Measurements from ENCODE around the gene TMPRSS2. TPM values are rescaled to one million over a fixed set of nuclear protein-coding genes. Genes with fewer than 3 reads are reported as not detected.

The TMPRSS2 gene
- total RNA-seq, 1 experiment from 2014 or later = 1.1 TPM

DNA sequence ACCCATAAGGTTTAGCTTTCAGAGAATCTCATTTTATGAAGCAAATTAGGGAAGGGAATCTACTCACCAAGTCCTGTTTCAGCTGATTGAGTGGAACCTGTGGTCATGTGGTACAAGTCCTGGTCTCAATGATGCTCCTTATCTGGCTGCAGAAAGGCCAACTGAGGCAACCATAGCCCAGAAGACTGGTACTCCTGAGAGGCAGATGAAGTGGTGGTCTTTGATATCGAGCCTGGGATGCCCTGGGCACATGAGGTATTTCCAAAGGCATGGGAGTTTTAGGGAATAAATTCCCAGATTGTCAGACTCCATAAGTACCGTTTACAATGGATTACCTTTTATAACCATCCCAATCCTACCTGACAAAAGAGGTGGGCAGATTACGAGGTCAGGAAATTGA lies 78.7 kb downstream of the TMPRSS2 start:
- Histone ChIP-seq H3K79me2 (ENCODE audit: insufficient read depth, low read length) (no peaks in the 10 kb centered on the region), H3K27me3 (ENCODE audit: insufficient read depth, low read length) (peaks cover 4% of the 10 kb centered on the region; the same call in 1 of the 2 replicates), H4K20me1 (ENCODE audit: insufficient read depth) (no peaks in the 10 kb centered on the region), H3K9me2 (ENCODE audit: insufficient read depth) (no peaks in the 10 kb centered on the region), H3K36me3 (ENCODE audit: control insufficient read depth in 1 of 2, insufficient read depth in 2 of 2, low read length in 2 of 2) (no peaks in the 10 kb centered on the region), H3K4me2 (ENCODE audit: low read length) (no peak overlapping the region), H3K4me3 (replicated peaks in 1 of 2; ENCODE audit: low read depth in 1 of 2, low read length in 2 of 2) (no peak overlapping the region), H3K9ac (ENCODE audit: low read length) (no peak overlapping the region), H3K9me3 (ENCODE audit: control insufficient read depth in 1 of 2, insufficient read depth in 1 of 2, low read depth in 1 of 2, low read length in 2 of 2) (no peaks in the 10 kb centered on the region), H3K27ac (ENCODE audit: low read depth, low read length) (no peak overlapping the region), H2AFZ (ENCODE audit: low read depth, low read length, poor library complexity, severe bottlenecking) (no peak overlapping the region), H3K4me1 (ENCODE audit: control insufficient read depth in 1 of 2, insufficient read depth in 2 of 2, low read length in 2 of 2) (no peaks in the 10 kb centered on the region)
- RAD21 ChIA-PET (ENCODE audit: low non-redundant PET in 1 of 2, low total read pairs in 2 of 2, uncharacterized antibody in 2 of 2, unreplicated experiment in 2 of 2) = no interaction called here
- BruUV-seq (replicated peaks) = no TSS peak
- no peak for TF ChIP-seq FOSL1 (IDR thresholded peaks at IDR 0.05; ENCODE audit: low read depth)
- TF ChIP-seq EGR1 (IDR thresholded peaks at IDR 0.05; ENCODE audit: low read depth) = no peak
- TF ChIP-seq POLR2AphosphoS5 (IDR thresholded peaks at IDR 0.05; ENCODE audit: low read depth, low read length) = no peak
- TF ChIP-seq YY1 (IDR thresholded peaks at IDR 0.05; ENCODE audit: extremely low read depth, insufficient replicate concordance, low read depth, low read length) = no peak
- TF ChIP-seq SRF (IDR thresholded peaks at IDR 0.05; ENCODE audit: low read depth) = no peak
- TF ChIP-seq, protein P1, sequence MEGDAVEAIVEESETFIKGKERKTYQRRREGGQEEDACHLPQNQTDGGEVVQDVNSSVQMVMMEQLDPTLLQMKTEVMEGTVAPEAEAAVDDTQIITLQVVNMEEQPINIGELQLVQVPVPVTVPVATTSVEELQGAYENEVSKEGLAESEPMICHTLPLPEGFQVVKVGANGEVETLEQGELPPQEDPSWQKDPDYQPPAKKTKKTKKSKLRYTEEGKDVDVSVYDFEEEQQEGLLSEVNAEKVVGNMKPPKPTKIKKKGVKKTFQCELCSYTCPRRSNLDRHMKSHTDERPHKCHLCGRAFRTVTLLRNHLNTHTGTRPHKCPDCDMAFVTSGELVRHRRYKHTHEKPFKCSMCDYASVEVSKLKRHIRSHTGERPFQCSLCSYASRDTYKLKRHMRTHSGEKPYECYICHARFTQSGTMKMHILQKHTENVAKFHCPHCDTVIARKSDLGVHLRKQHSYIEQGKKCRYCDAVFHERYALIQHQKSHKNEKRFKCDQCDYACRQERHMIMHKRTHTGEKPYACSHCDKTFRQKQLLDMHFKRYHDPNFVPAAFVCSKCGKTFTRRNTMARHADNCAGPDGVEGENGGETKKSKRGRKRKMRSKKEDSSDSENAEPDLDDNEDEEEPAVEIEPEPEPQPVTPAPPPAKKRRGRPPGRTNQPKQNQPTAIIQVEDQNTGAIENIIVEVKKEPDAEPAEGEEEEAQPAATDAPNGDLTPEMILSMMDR (IDR thresholded peaks at IDR 0.05 in 2 of 3, conservative IDR thresholded peaks at IDR 0.05 in 1 of 3; ENCODE audit: borderline replicate concordance in 1 of 3, insufficient read depth in 1 of 3, low read depth in 2 of 3, low read length in 2 of 3) = no peak
- no peak for TF ChIP-seq ZNF274 (IDR thresholded peaks at IDR 0.05; ENCODE audit: low read depth, low read length)
- TF ChIP-seq POLR2A (IDR thresholded peaks at IDR 0.05; ENCODE audit: borderline replicate concordance, extremely low read depth, insufficient read depth, insufficient read length) = no peak
- TF ChIP-seq CEBPB (IDR thresholded peaks at IDR 0.05; ENCODE audit: low read depth) = no peak
- POLR2A ChIA-PET = no interaction called here
- DNase-seq (ENCODE audit: low read depth, low spot score) (no peak), ATAC-seq (no peak)
- intact Hi-C loops (cut with micrococcal nuclease) = no loop called here
- CTCF ChIA-PET = no interaction called here

DNA sequence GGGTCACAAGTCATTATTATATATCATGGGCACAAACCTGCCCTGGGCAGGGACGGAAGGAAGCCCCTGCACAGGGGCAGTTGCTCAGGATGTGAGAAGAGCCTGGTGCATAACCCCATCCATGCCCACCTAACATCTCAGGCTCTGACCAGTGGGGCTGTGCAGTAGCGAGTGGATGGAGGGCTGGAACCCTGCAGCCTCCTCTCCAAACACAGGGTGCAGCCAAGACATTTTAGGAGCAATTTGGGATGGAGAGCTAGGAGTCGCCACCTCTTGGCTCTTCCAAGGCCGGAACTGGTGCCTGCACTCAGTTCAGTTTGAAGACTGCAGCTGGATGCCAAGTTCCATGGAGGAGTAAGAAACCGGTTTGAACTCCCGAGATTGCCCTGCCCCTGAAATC lies 79.1 kb downstream of the TMPRSS2 start:
- ChIA-PET POLR2A (no interaction called here), CTCF (no interaction called here), RAD21 (ENCODE audit: low non-redundant PET in 1 of 2, low total read pairs in 2 of 2, uncharacterized antibody in 2 of 2, unreplicated experiment in 2 of 2) (no interaction called here)
- no peaks in the 10 kb centered on the region for H3K79me2 ChIP-seq (ENCODE audit: insufficient read depth, low read length)
- H3K9ac ChIP-seq (ENCODE audit: low read length) = no peak overlapping the region
- no peaks in the 10 kb centered on the region for H3K36me3 ChIP-seq (ENCODE audit: control insufficient read depth in 1 of 2, insufficient read depth in 2 of 2, low read length in 2 of 2)
- no peak overlapping the region for H3K4me2 ChIP-seq (ENCODE audit: low read length)
- DNase-seq (ENCODE audit: low read depth, low spot score) = no peak
- ATAC-seq = no peak
- peaks cover 4% of the 10 kb centered on the region; the same call in 1 of the 2 replicates for H3K27me3 ChIP-seq (ENCODE audit: insufficient read depth, low read length)
- no peak overlapping the region for H3K27ac ChIP-seq (ENCODE audit: low read depth, low read length)
- BruUV-seq (replicated peaks) = no TSS peak
- H3K4me3 ChIP-seq (replicated peaks in 1 of 2; ENCODE audit: low read depth in 1 of 2, low read length in 2 of 2) = no peak overlapping the region
- no peaks in the 10 kb centered on the region for H3K9me3 ChIP-seq (ENCODE audit: control insufficient read depth in 1 of 2, insufficient read depth in 1 of 2, low read depth in 1 of 2, low read length in 2 of 2)
- H3K9me2 ChIP-seq (ENCODE audit: insufficient read depth) = no peaks in the 10 kb centered on the region
- H3K4me1 ChIP-seq (ENCODE audit: control insufficient read depth in 1 of 2, insufficient read depth in 2 of 2, low read length in 2 of 2) = no peaks in the 10 kb centered on the region
- no peaks in the 10 kb centered on the region for H4K20me1 ChIP-seq (ENCODE audit: insufficient read depth)
- H2AFZ ChIP-seq (ENCODE audit: low read depth, low read length, poor library complexity, severe bottlenecking) = no peak overlapping the region
- intact Hi-C loops (cut with micrococcal nuclease) = no loop called here
- TF ChIP-seq YY1 (IDR thresholded peaks at IDR 0.05; ENCODE audit: extremely low read depth, insufficient replicate concordance, low read depth, low read length) = no peak
- no peak for TF ChIP-seq CBX3 (IDR thresholded peaks at IDR 0.05; ENCODE audit: low read depth)
- no peak for TF ChIP-seq ELF1 (IDR thresholded peaks at IDR 0.05; ENCODE audit: borderline replicate concordance, low read depth)
- no peak for TF ChIP-seq RAD21 (IDR thresholded peaks at IDR 0.05; ENCODE audit: low read depth)
- no peak for TF ChIP-seq FOSL1 (IDR thresholded peaks at IDR 0.05; ENCODE audit: low read depth)
- TF ChIP-seq SP1 (IDR thresholded peaks at IDR 0.05; ENCODE audit: low read depth) = no peak
- TF ChIP-seq, protein P1 (IDR thresholded peaks at IDR 0.05 in 2 of 3, conservative IDR thresholded peaks at IDR 0.05 in 1 of 3; ENCODE audit: borderline replicate concordance in 1 of 3, insufficient read depth in 1 of 3, low read depth in 2 of 3, low read length in 2 of 3) = no peak
- TF ChIP-seq TCF7L2 (IDR thresholded peaks at IDR 0.05; ENCODE audit: borderline replicate concordance, extremely low read depth, insufficient read depth, insufficient read length) = no peak

Data from HCT116 (cell line).